ENCODE data around the gene CITED1.

CITED1 gene

GRCh38 chrX:72309297-72310071, 3.8 kb upstream of the CITED1 start:
- in situ Hi-C loops (cut with HindIII; ENCODE audit: low sequenced_read_pairs) = no loop called here

- in situ Hi-C loops (cut with HindIII; ENCODE audit: low sequenced_read_pairs) = no loop called here
Observed at GRCh38 chrX:72308566-72309296, 3.0 kb upstream of the CITED1 start.

GRCh38 chrX:72308209-72308565, 2.5 kb upstream of the CITED1 start:
- in situ Hi-C loops (cut with HindIII; ENCODE audit: low sequenced_read_pairs) = no loop called here

- in situ Hi-C loops (cut with HindIII; ENCODE audit: low sequenced_read_pairs) = no loop called here
Observed at GRCh38 chrX:72307646-72308051, 1.9 kb upstream of the CITED1 start.

GRCh38 chrX:72306851-72307645, 1.3 kb upstream of the CITED1 start:
- in situ Hi-C loops (cut with HindIII; ENCODE audit: low sequenced_read_pairs) = no loop called here

GRCh38 chrX:72306085-72306801, 529 bp upstream of the CITED1 start:
- in situ Hi-C loops (cut with HindIII; ENCODE audit: low sequenced_read_pairs) = no loop called here

- in situ Hi-C loops (cut with HindIII; ENCODE audit: low sequenced_read_pairs) = no loop called here
Observed at GRCh38 chrX:72304877-72305276, 837 bp downstream of the CITED1 start.

GRCh38 chrX:72301781-72302180, 3.9 kb downstream of the CITED1 start:
- in situ Hi-C loops (cut with HindIII; ENCODE audit: low sequenced_read_pairs) = no loop called here

GRCh38 chrX:72299891-72300630, 5.7 kb downstream of the CITED1 start:
- in situ Hi-C loops (cut with HindIII; ENCODE audit: low sequenced_read_pairs) = no loop called here

- in situ Hi-C loops (cut with HindIII; ENCODE audit: low sequenced_read_pairs) = no loop called here
Observed at GRCh38 chrX:72297953-72298730, 7.6 kb downstream of the CITED1 start.

GRCh38 chrX:72296991-72297390, 8.7 kb downstream of the CITED1 start:
- in situ Hi-C loops (cut with HindIII; ENCODE audit: low sequenced_read_pairs) = no loop called here

- in situ Hi-C loops (cut with HindIII; ENCODE audit: low sequenced_read_pairs) = no loop called here
Observed at GRCh38 chrX:72295745-72296144, 10.0 kb downstream of the CITED1 start.

GRCh38 chrX:72294497-72294896, 11.2 kb downstream of the CITED1 start:
- in situ Hi-C loops (cut with HindIII; ENCODE audit: low sequenced_read_pairs) = no loop called here

GRCh38 chrX:72282302-72282701, 23.4 kb downstream of the CITED1 start:
- in situ Hi-C loops (cut with HindIII; ENCODE audit: low sequenced_read_pairs) = no loop called here

GRCh38 chrX:72280321-72280845, 25.3 kb downstream of the CITED1 start:
- in situ Hi-C loops (cut with HindIII; ENCODE audit: low sequenced_read_pairs) = no loop called here

GRCh38 chrX:72276478-72276953, 29.2 kb downstream of the CITED1 start:
- in situ Hi-C loops (cut with HindIII; ENCODE audit: low sequenced_read_pairs) = no loop called here

GRCh38 chrX:72274526-72274925, 31.2 kb downstream of the CITED1 start:
- in situ Hi-C loops (cut with HindIII; ENCODE audit: low sequenced_read_pairs) = no loop called here

- in situ Hi-C loops (cut with HindIII; ENCODE audit: low sequenced_read_pairs) = no loop called here
Observed at GRCh38 chrX:72273718-72274117, 32.0 kb downstream of the CITED1 start.

- in situ Hi-C loops (cut with HindIII; ENCODE audit: low sequenced_read_pairs) = no loop called here
Observed at GRCh38 chrX:72272868-72273267, 32.8 kb downstream of the CITED1 start.
